Vagina (tissue), 2 donors: ENCODE data around the gene KCNK2.

Experiments
- POLR2A ChIP-seq, 2 donors: fragments of 450-650 bp; IDR thresholded peaks; one replicate each; pipeline ENCODE4 v1.6.1; 2017; ENCODE audit warnings: antibody characterized with exemption in 2 of 2, mild to moderate bottlenecking in 2 of 2, moderate library complexity in 2 of 2
- TF ChIP-seq, protein P1 (sequence below), 3 experiments: fragments of 450-650 bp in 2 of 3; fragments of 200-600 bp in 1 of 3; sonication (generic) in 1 of 3; IDR thresholded peaks; one replicate each; pipeline ENCODE4 v1.5.1; 2017 to 2019; ENCODE audit warnings: antibody characterized with exemption in 3 of 3, mild to moderate bottlenecking in 2 of 3, moderate library complexity in 2 of 3

DNA sequence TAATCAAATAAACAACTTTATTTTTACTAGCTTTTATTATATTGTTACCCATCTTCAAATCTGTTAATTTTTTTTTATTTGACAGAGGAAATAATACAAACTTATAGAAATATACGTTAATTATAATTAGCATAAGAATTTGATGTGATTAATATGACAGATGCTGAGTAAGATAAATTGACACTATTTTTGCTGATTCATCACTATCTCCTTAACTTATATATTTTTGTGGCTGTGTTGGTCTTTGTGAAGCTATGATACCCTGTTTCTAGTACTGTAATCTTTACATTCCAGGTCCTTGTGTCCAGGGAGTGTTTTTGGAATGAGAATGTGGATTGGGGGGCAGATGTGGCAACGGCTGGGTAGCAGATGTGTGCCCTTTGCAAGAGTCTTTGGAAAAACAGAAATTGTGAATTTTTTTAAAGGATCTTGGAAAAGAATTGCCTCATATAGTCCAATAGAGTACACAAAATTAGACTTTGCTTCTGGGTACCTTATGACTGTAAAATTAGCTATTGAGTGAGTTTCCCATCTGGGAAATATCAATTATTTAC, 102.6 kb downstream of the KCNK2 start:
- TF ChIP-seq, protein P1, sequence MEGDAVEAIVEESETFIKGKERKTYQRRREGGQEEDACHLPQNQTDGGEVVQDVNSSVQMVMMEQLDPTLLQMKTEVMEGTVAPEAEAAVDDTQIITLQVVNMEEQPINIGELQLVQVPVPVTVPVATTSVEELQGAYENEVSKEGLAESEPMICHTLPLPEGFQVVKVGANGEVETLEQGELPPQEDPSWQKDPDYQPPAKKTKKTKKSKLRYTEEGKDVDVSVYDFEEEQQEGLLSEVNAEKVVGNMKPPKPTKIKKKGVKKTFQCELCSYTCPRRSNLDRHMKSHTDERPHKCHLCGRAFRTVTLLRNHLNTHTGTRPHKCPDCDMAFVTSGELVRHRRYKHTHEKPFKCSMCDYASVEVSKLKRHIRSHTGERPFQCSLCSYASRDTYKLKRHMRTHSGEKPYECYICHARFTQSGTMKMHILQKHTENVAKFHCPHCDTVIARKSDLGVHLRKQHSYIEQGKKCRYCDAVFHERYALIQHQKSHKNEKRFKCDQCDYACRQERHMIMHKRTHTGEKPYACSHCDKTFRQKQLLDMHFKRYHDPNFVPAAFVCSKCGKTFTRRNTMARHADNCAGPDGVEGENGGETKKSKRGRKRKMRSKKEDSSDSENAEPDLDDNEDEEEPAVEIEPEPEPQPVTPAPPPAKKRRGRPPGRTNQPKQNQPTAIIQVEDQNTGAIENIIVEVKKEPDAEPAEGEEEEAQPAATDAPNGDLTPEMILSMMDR (IDR thresholded peaks at IDR 0.05): no peak
- no peak for TF ChIP-seq POLR2A (IDR thresholded peaks at IDR 0.05)
